Muscle layer of duodenum (tissue), 2 donors: ENCODE data around the gene NPAS3.

Source experiments
- H3K27ac ChIP-seq: one replicate; pipeline ENCODE4 v1.7.0; 2013; ENCODE audit warnings: mild to moderate bottlenecking, low read length
- H3K27me3 ChIP-seq: one replicate; pipeline ENCODE4 v1.7.0; 2013; ENCODE audit warnings: low read depth, mild to moderate bottlenecking, control low read depth, low read length
- H3K36me3 ChIP-seq, 2 donors: one replicate each; pipeline ENCODE4 v1.7.0; 2013; ENCODE audit warnings: low read length in 2 of 2, control low read depth in 1 of 2, mild to moderate bottlenecking in 1 of 2; ENCODE audit not compliant: insufficient read depth in 2 of 2, control insufficient read depth in 1 of 2
- H3K4me1 ChIP-seq, 2 donors: one replicate each; pipeline ENCODE4 v1.7.0; 2013; ENCODE audit warnings: low read length in 2 of 2, mild to moderate bottlenecking in 2 of 2, control low read depth in 1 of 2, moderate library complexity in 1 of 2; ENCODE audit not compliant: insufficient read depth in 2 of 2, control insufficient read depth in 1 of 2
- H3K4me3 ChIP-seq, 2 donors: one replicate each; pipeline ENCODE4 v1.7.0; 2013; ENCODE audit warnings: low read length in 2 of 2, low read depth in 1 of 2, mild to moderate bottlenecking in 1 of 2
- H3K9me3 ChIP-seq, 2 donors: one replicate each; pipeline ENCODE4 v1.7.0; 2013; ENCODE audit warnings: low read length in 2 of 2, control low read depth in 1 of 2, mild to moderate bottlenecking in 1 of 2; ENCODE audit not compliant: control insufficient read depth in 1 of 2
- donor health status: healthy.

Gene NPAS3

GRCh38 chr14:33134162-33134561 lies 195.5 kb downstream of the NPAS3 start:
- no peaks in the 10 kb centered on the region for H3K27me3 ChIP-seq
- H3K4me3 ChIP-seq = no peak overlapping the region
- H3K4me1 ChIP-seq = no peaks in the 10 kb centered on the region
- H3K36me3 ChIP-seq = no peaks in the 10 kb centered on the region
- H3K9me3 ChIP-seq = no peaks in the 10 kb centered on the region
- no peak overlapping the region for H3K27ac ChIP-seq

- Histone ChIP-seq H3K4me3 (no peak overlapping the region), H3K9me3 (no peaks in the 10 kb centered on the region), H3K27me3 (no peaks in the 10 kb centered on the region), H3K36me3 (no peaks in the 10 kb centered on the region), H3K4me1 (no peaks in the 10 kb centered on the region), H3K27ac (no peak overlapping the region)
Measured at GRCh38 chr14:33134975-33135374, 196.3 kb downstream of the NPAS3 start.

- Histone ChIP-seq H3K27ac (no peak overlapping the region), H3K9me3 (no peaks in the 10 kb centered on the region), H3K27me3 (no peaks in the 10 kb centered on the region), H3K36me3 (no peaks in the 10 kb centered on the region), H3K4me3 (no peak overlapping the region), H3K4me1 (no peaks in the 10 kb centered on the region)
Measured at GRCh38 chr14:33150666-33151428, 212.2 kb downstream of the NPAS3 start.

DNA sequence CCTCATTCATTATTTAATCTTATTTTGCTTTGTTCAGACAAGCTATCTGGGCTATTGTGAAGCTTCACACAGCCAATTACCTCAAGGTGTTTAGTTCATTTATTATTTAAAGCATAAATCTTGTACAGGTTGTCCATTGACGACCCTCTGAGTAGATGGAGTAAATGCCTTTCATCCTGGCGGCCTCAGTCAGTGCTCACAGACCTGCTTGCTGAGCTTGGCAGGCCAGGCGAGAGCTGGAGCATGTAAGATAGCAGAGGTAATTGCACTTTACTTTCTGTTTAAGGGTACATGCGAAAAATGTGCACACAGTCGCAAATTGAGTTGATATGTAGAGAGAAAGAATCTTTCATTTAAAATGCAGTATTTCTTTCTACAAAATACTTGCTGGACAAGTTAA lies 224.4 kb downstream of the NPAS3 start:
- no peaks in the 10 kb centered on the region for H3K36me3 ChIP-seq
- H3K4me1 ChIP-seq = peaks cover 0 to 9% of the 10 kb centered on the region in 2 donors
- H3K27ac ChIP-seq = no peak overlapping the region
- H3K4me3 ChIP-seq = no peak overlapping the region
- H3K27me3 ChIP-seq = no peaks in the 10 kb centered on the region
- H3K9me3 ChIP-seq = no peaks in the 10 kb centered on the region

GRCh38 chr14:33163600-33163999 lies 224.9 kb downstream of the NPAS3 start:
- Histone ChIP-seq H3K4me1 (peaks cover 0 to 9% of the 10 kb centered on the region in 2 donors), H3K27ac (no peak overlapping the region)

GRCh38 chr14:33165144-33165925 lies 226.7 kb downstream of the NPAS3 start:
- Histone ChIP-seq H3K36me3 (no peaks in the 10 kb centered on the region), H3K4me3 (no peak overlapping the region), H3K27me3 (no peaks in the 10 kb centered on the region), H3K9me3 (no peaks in the 10 kb centered on the region), H3K27ac (no peak overlapping the region), H3K4me1 (peaks cover 0 to 9% of the 10 kb centered on the region in 2 donors)

More at GRCh38 chr14:33163600-33163999, 224.9 kb downstream of the NPAS3 start:
- Histone ChIP-seq H3K4me3 (no peak overlapping the region), H3K27me3 (no peaks in the 10 kb centered on the region), H3K36me3 (no peaks in the 10 kb centered on the region), H3K9me3 (no peaks in the 10 kb centered on the region)

DNA sequence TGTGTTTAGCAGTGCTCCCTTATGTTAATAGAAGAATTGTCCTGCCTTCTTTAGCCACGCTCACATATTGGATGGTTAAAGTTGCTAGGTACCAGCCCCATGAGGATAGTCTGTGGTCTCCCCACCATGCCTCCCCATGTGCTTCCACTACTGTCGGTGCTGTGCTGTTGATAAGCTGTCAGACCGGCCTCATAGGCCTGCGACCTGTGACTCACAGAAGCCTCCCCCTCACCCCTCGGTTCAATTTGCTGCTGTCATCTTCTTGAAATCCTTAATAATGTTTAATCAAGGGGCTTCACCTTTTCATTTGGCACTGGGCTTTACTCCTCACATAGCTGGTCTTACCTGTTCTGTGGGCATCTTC lies 227.2 kb downstream of the NPAS3 start:
- Histone ChIP-seq H3K27me3 (no peaks in the 10 kb centered on the region), H3K9me3 (no peaks in the 10 kb centered on the region), H3K36me3 (no peaks in the 10 kb centered on the region), H3K27ac (no peak overlapping the region), H3K4me1 (peaks cover 0 to 9% of the 10 kb centered on the region in 2 donors), H3K4me3 (no peak overlapping the region)

DNA sequence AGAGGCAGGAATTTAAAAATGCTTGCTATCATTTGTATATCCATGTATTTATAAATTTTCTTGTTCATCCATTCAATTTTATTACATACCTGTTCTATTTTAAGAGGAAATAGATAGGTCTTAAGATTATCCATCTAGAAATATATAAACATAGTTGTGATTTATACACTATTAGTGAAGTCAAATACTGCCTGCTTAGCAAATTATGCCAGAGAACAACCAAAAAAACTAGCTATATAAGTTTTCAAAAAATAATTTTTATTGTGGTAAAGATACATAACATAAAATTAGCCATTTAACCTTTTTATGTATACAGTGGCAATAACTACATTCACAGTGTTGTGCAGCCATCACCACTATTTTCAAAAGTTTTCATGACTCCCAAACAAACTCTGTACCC lies 237.3 kb downstream of the NPAS3 start:
- Histone ChIP-seq H3K9me3 (no peaks in the 10 kb centered on the region), H3K27ac (no peak overlapping the region), H3K4me3 (no peak overlapping the region), H3K36me3 (no peaks in the 10 kb centered on the region), H3K4me1 (no peaks in the 10 kb centered on the region), H3K27me3 (no peaks in the 10 kb centered on the region)

- Histone ChIP-seq H3K27me3 (no peaks in the 10 kb centered on the region), H3K4me1 (no peaks in the 10 kb centered on the region), H3K27ac (no peak overlapping the region), H3K9me3 (no peaks in the 10 kb centered on the region), H3K4me3 (no peak overlapping the region), H3K36me3 (no peaks in the 10 kb centered on the region)
Measured at GRCh38 chr14:33184587-33184986, 245.9 kb downstream of the NPAS3 start.

DNA sequence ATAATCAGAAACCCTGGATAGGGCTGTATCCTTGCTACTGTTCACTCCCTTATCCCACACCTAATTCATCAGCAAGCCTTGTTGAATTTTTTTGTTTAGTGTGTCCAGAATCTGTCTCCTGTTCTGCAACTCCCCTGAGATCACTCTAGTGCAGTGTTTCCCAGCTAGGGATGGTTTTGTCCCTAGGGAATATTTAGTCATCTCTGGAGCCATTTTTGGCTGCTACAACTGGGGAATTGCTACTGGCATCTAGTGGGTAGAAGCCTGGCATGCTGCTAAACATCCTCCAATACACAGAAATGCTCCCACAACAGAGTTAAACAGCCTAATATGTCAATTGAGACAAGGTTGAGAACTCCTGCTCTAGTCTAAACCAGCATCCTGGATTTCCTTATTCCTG lies 248.0 kb downstream of the NPAS3 start:
- H3K27me3 ChIP-seq = no peaks in the 10 kb centered on the region
- no peaks in the 10 kb centered on the region for H3K9me3 ChIP-seq
- no peaks in the 10 kb centered on the region for H3K4me1 ChIP-seq
- H3K36me3 ChIP-seq = no peaks in the 10 kb centered on the region
- H3K27ac ChIP-seq = no peak overlapping the region
- H3K4me3 ChIP-seq = no peak overlapping the region

DNA sequence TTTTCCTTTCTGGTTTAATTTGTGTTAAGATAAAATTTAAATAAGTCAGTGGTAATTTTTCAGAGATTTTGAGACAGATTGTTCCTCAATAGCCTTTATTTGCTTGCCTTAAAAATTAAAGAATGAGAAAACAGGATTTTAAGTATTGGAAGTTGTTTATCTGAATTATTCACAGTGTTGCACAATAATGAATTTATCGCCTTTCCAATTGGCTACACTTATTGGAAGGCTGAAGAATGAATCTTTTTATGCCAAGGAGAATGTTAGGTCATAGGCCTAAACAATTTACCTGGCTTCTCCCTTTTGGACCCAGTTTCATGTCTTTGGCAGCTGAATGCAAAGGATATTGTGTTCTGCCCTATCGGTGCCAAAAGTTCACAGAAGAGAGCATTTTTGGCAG lies 250.2 kb downstream of the NPAS3 start:
- no peaks in the 10 kb centered on the region for H3K27me3 ChIP-seq
- H3K4me3 ChIP-seq = no peak overlapping the region
- H3K27ac ChIP-seq = no peak overlapping the region
- H3K9me3 ChIP-seq = no peaks in the 10 kb centered on the region
- no peaks in the 10 kb centered on the region for H3K36me3 ChIP-seq
- no peaks in the 10 kb centered on the region for H3K4me1 ChIP-seq
